OCI-LY1 (cell line): ENCODE data around the gene WDR70.
"Not testable (repeated sequence)": the region's sequence is repeated elsewhere in the genome, so short reads cannot be mapped to it uniquely, and the experiment has no call there.

Source experiments
- EZH2 ChIP-seq: fragments of 200-600 bp; sonication (generic), shearing (Covaris generic); IDR thresholded peaks from 2 replicates; pipeline ENCODE4 v1.8.0; 2017; ENCODE audit warnings: borderline replicate concordance, mixed run types, mild to moderate bottlenecking, antibody characterized with exemption, low read length, moderate library complexity, mixed read lengths
- TF ChIP-seq, protein P1 (sequence below): fragments of 200-600 bp; sonication (generic), shearing (Covaris generic); IDR thresholded peaks from 2 replicates; pipeline ENCODE4 v1.5.1; 2017; ENCODE audit warnings: mild to moderate bottlenecking, antibody characterized with exemption, low read length, moderate library complexity, mixed read lengths

DNA sequence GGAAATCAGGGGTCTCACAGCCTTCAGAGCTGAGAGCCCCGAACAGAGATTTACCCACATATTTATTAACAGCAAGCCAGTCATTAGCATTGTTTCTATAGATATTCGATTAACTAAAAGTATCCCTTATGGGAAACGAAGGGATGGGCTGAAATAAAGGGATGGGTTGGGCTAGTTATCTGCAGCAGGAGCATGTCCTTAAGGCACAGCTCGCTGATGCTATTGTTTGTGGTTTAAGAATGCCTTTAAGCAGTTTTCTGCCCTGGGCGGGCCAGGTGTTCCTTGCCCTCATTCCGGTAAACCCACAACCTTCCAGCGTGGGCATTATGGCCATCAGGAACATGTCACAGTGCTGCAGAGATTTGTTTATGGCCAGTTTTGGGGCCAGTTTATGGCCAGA lies 74.1 kb downstream of the WDR70 start:
- TF ChIP-seq, protein P1, sequence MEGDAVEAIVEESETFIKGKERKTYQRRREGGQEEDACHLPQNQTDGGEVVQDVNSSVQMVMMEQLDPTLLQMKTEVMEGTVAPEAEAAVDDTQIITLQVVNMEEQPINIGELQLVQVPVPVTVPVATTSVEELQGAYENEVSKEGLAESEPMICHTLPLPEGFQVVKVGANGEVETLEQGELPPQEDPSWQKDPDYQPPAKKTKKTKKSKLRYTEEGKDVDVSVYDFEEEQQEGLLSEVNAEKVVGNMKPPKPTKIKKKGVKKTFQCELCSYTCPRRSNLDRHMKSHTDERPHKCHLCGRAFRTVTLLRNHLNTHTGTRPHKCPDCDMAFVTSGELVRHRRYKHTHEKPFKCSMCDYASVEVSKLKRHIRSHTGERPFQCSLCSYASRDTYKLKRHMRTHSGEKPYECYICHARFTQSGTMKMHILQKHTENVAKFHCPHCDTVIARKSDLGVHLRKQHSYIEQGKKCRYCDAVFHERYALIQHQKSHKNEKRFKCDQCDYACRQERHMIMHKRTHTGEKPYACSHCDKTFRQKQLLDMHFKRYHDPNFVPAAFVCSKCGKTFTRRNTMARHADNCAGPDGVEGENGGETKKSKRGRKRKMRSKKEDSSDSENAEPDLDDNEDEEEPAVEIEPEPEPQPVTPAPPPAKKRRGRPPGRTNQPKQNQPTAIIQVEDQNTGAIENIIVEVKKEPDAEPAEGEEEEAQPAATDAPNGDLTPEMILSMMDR, result not testable (repeated sequence)
- not testable (repeated sequence) for TF ChIP-seq EZH2
